ENCODE measurements around the gene ADCY5. TPM values are rescaled to one million over a fixed set of nuclear protein-coding genes. Genes with fewer than 3 reads are reported as not detected.

ADCY5 gene
- total RNA-seq, 1 experiment from 2014 or later = 0.49 TPM

GRCh38 chr3:123483146-123483545 is 34.3 kb upstream of the ADCY5 start:
- ChIA-PET RAD21 (ENCODE audit: low non-redundant PET in 1 of 2, low total read pairs in 2 of 2, uncharacterized antibody in 2 of 2, unreplicated experiment in 2 of 2) (no interaction called here), POLR2A (no interaction called here), CTCF (no interaction called here)
- Histone ChIP-seq H3K4me1 (ENCODE audit: control insufficient read depth in 1 of 2, insufficient read depth in 2 of 2, low read length in 2 of 2) (no peaks in the 10 kb centered on the region), H2AFZ (ENCODE audit: low read depth, low read length, poor library complexity, severe bottlenecking) (no peak overlapping the region), H3K4me3 (replicated peaks in 1 of 2; ENCODE audit: low read depth in 1 of 2, low read length in 2 of 2) (no peak overlapping the region), H3K27me3 (ENCODE audit: insufficient read depth, low read length) (no peaks in the 10 kb centered on the region), H3K9me2 (ENCODE audit: insufficient read depth) (no peaks in the 10 kb centered on the region), H3K36me3 (ENCODE audit: control insufficient read depth in 1 of 2, insufficient read depth in 2 of 2, low read length in 2 of 2) (no peaks in the 10 kb centered on the region), H3K9ac (ENCODE audit: low read length) (no peak overlapping the region), H4K20me1 (ENCODE audit: insufficient read depth) (no peaks in the 10 kb centered on the region), H3K27ac (ENCODE audit: low read depth, low read length) (no peak overlapping the region), H3K79me2 (ENCODE audit: insufficient read depth, low read length) (no peaks in the 10 kb centered on the region), H3K9me3 (ENCODE audit: control insufficient read depth in 1 of 2, insufficient read depth in 1 of 2, low read depth in 1 of 2, low read length in 2 of 2) (no peaks in the 10 kb centered on the region), H3K4me2 (ENCODE audit: low read length) (no peak overlapping the region)
- ATAC-seq = no peak
- no peak for TF ChIP-seq ELF1 (IDR thresholded peaks at IDR 0.05; ENCODE audit: borderline replicate concordance, low read depth)
- no peak for TF ChIP-seq ZFX (IDR thresholded peaks at IDR 0.05)
- TF ChIP-seq YY1 (IDR thresholded peaks at IDR 0.05; ENCODE audit: extremely low read depth, insufficient replicate concordance, low read depth, low read length) = no peak
- TF ChIP-seq SIN3A (IDR thresholded peaks at IDR 0.05; ENCODE audit: low read depth) = no peak
- TF ChIP-seq MAX (IDR thresholded peaks at IDR 0.05) = no peak
- no peak for TF ChIP-seq EZH2 (IDR thresholded peaks at IDR 0.05)
- TF ChIP-seq CBX3 (IDR thresholded peaks at IDR 0.05; ENCODE audit: low read depth) = no peak
- no peak for TF ChIP-seq FOSL1 (IDR thresholded peaks at IDR 0.05; ENCODE audit: low read depth)
- TF ChIP-seq TCF7L2 (IDR thresholded peaks at IDR 0.05; ENCODE audit: borderline replicate concordance, extremely low read depth, insufficient read depth, insufficient read length) = no peak
- TF ChIP-seq JUND (IDR thresholded peaks at IDR 0.05) = no peak
- no peak for TF ChIP-seq POLR2AphosphoS5 (IDR thresholded peaks at IDR 0.05; ENCODE audit: low read depth, low read length)
- no peak for TF ChIP-seq SRF (IDR thresholded peaks at IDR 0.05; ENCODE audit: low read depth)
- no peak for TF ChIP-seq EGR1 (IDR thresholded peaks at IDR 0.05; ENCODE audit: low read depth)
- TF ChIP-seq EZH2phosphoT487 (IDR thresholded peaks at IDR 0.05; ENCODE audit: borderline replicate concordance) = no peak
- TF ChIP-seq ATF3 (IDR thresholded peaks at IDR 0.05) = no peak
- TF ChIP-seq, protein P1, sequence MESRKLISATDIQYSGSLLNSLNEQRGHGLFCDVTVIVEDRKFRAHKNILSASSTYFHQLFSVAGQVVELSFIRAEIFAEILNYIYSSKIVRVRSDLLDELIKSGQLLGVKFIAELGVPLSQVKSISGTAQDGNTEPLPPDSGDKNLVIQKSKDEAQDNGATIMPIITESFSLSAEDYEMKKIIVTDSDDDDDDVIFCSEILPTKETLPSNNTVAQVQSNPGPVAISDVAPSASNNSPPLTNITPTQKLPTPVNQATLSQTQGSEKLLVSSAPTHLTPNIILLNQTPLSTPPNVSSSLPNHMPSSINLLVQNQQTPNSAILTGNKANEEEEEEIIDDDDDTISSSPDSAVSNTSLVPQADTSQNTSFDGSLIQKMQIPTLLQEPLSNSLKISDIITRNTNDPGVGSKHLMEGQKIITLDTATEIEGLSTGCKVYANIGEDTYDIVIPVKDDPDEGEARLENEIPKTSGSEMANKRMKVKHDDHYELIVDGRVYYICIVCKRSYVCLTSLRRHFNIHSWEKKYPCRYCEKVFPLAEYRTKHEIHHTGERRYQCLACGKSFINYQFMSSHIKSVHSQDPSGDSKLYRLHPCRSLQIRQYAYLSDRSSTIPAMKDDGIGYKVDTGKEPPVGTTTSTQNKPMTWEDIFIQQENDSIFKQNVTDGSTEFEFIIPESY (IDR thresholded peaks at IDR 0.05; ENCODE audit: extremely low read depth, insufficient replicate concordance, low read length) = no peak
- DNase-seq (ENCODE audit: low read depth, low spot score) = no peak
- intact Hi-C loops (cut with micrococcal nuclease) = no loop called here
- BruUV-seq (replicated peaks) = no TSS peak
